ENCODE measurements around the gene TMEM233. TPM values are rescaled to one million over a fixed set of nuclear protein-coding genes. Genes with fewer than 3 reads are reported as not detected.

TMEM233 gene
- total and polyA plus RNA-seq, 9 of the 15 experiments (the other 6 are each of a cell fraction or from before 2014, with no cell fraction given): 0.04 to 0.17 (median 0.07) TPM; not detected in 2

DNA sequence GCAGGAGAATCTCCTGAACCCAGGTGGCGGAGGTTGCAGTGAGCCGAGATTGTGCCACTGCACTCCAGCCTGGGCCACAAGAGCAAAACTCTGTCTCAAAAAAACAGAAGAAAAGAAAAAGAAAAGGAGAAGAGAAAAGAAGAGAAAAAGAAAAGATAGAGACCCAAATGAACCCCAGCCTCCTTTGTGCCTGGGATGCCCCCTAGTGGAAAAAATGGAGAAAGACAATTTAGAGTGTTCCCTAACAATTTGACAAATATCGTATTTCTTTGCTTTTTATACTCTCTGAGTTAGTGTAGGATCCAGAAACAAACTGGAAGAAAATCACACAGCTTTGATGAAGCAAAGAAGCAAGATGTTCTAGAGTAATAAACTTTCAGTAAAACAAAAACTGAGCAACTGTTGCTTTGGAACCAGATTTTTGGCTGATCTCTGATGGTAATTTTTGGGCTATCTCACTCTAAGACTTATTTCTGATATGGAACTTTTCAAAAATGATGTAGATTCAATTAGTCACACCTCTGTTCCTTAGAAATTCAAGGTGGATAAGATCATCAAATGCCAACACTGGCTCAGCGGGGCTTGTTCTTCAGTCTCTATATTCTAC lies 55.7 kb downstream of the TMEM233 start (continued):
- TF ChIP-seq, protein P1, sequence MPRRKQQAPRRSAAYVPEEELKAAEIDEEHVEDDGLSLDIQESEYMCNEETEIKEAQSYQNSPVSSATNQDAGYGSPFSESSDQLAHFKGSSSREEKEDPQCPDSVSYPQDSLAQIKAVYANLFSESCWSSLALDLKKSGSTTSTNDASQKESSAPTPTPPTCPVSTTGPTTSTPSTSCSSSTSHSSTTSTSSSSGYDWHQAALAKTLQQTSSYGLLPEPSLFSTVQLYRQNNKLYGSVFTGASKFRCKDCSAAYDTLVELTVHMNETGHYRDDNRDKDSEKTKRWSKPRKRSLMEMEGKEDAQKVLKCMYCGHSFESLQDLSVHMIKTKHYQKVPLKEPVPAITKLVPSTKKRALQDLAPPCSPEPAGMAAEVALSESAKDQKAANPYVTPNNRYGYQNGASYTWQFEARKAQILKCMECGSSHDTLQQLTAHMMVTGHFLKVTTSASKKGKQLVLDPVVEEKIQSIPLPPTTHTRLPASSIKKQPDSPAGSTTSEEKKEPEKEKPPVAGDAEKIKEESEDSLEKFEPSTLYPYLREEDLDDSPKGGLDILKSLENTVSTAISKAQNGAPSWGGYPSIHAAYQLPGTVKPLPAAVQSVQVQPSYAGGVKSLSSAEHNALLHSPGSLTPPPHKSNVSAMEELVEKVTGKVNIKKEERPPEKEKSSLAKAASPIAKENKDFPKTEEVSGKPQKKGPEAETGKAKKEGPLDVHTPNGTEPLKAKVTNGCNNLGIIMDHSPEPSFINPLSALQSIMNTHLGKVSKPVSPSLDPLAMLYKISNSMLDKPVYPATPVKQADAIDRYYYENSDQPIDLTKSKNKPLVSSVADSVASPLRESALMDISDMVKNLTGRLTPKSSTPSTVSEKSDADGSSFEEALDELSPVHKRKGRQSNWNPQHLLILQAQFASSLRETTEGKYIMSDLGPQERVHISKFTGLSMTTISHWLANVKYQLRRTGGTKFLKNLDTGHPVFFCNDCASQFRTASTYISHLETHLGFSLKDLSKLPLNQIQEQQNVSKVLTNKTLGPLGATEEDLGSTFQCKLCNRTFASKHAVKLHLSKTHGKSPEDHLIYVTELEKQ (CRISPR knock-in tag; IDR thresholded peaks at IDR 0.05): no peak
- TF ChIP-seq ILK (tag; IDR thresholded peaks at IDR 0.05; ENCODE audit: borderline replicate concordance, low read depth) (no peak), TFAM (CRISPR knock-in tag; conservative IDR thresholded peaks at IDR 0.05) (no peak), ZNF239 (CRISPR knock-in tag; IDR thresholded peaks at IDR 0.05) (no peak), TAF9B (IDR thresholded peaks at IDR 0.05; ENCODE audit: partially characterized antibody) (no peak), EHMT2 (IDR thresholded peaks at IDR 0.05) (no peak), MEF2A (IDR thresholded peaks at IDR 0.05; ENCODE audit: control insufficient read depth, low read depth, low read length) (no peak), BRD9 (IDR thresholded peaks at IDR 0.05; ENCODE audit: low read depth, partially characterized antibody) (no peak), ZNF354B (CRISPR knock-in tag; IDR thresholded peaks at IDR 0.05) (no peak), PHB2 (IDR thresholded peaks at IDR 0.05; ENCODE audit: low read depth) (no peak), JUNB (CRISPR knock-in tag; conservative IDR thresholded peaks at IDR 0.05) (no peak), ZNF143 (CRISPR knock-in tag; IDR thresholded peaks at IDR 0.05) (no peak)
- TF ChIP-seq, protein P2, sequence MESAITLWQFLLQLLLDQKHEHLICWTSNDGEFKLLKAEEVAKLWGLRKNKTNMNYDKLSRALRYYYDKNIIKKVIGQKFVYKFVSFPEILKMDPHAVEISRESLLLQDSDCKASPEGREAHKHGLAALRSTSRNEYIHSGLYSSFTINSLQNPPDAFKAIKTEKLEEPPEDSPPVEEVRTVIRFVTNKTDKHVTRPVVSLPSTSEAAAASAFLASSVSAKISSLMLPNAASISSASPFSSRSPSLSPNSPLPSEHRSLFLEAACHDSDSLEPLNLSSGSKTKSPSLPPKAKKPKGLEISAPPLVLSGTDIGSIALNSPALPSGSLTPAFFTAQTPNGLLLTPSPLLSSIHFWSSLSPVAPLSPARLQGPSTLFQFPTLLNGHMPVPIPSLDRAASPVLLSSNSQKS (CRISPR knock-in tag; IDR thresholded peaks at IDR 0.05): no peak
- TF ChIP-seq, protein P3, sequence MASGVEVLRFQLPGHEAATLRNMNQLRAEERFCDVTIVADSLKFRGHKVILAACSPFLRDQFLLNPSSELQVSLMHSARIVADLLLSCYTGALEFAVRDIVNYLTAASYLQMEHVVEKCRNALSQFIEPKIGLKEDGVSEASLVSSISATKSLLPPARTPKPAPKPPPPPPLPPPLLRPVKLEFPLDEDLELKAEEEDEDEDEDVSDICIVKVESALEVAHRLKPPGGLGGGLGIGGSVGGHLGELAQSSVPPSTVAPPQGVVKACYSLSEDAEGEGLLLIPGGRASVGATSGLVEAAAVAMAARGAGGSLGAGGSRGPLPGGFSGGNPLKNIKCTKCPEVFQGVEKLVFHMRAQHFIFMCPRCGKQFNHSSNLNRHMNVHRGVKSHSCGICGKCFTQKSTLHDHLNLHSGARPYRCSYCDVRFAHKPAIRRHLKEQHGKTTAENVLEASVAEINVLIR (CRISPR knock-in tag; IDR thresholded peaks at IDR 0.05): no peak

Data from K562 (cell line).